Keratinocyte (primary cell): ENCODE data around the gene IGSF23. TPM values are rescaled to one million over a fixed set of nuclear protein-coding genes. Genes with fewer than 3 reads are reported as not detected.

ENCODE experiments used
- DNase-seq: peaks from one replicate; pipeline ENCODE4 v3.0.0-alpha.2; 2011; ENCODE audit warnings: low read depth, missing footprints, low spot score
- FAIRE-seq: peaks from 2 replicates; lab custom pipeline; 2011; peaks lifted over from hg19 to GRCh38; lab: Jason Lieb, UNC
- H2AFZ ChIP-seq: 2 replicates; pipeline ENCODE4 v1.6.0; 2012; ENCODE audit warnings: low read length, control low read depth, inconsistent platforms; ENCODE audit not compliant: control insufficient read depth
- H3K27ac ChIP-seq: 2 replicates; pipeline ENCODE4 v1.5.1; 2011; ENCODE audit warnings: low read length; ENCODE audit not compliant: control insufficient read depth, insufficient read depth
- H3K27me3 ChIP-seq: 3 replicates; pipeline ENCODE4 v1.6.0; 2011; ENCODE audit warnings: low read length; ENCODE audit not compliant: control insufficient read depth, insufficient read depth; ENCODE audit errors: extremely low read depth
- H3K36me3 ChIP-seq, 2 experiments: 2 replicates in 1 of 2; 3 replicates in 1 of 2; pipeline ENCODE4 v1.5.1; 2011; ENCODE audit warnings: low read length in 2 of 2, mild to moderate bottlenecking in 1 of 2; ENCODE audit not compliant: control insufficient read depth in 2 of 2, insufficient read depth in 2 of 2; ENCODE audit errors: extremely low read depth in 1 of 2
- H3K4me1 ChIP-seq: 3 replicates; pipeline ENCODE4 v1.5.1; 2011; ENCODE audit warnings: low read length; ENCODE audit not compliant: control insufficient read depth, insufficient read depth; ENCODE audit errors: extremely low read depth
- H3K4me2 ChIP-seq: 3 replicates; pipeline ENCODE4 v1.6.0; 2011; ENCODE audit warnings: low read depth, low read length; ENCODE audit not compliant: control insufficient read depth, insufficient read depth; ENCODE audit errors: extremely low read depth
- H3K4me3 ChIP-seq, 3 experiments: fragments of 200-600 bp in 1 of 3; sonication (generic) in 1 of 3; 2 replicates in 2 of 3; 3 replicates in 1 of 3; pipeline ENCODE4 v1.5.1; 2011 to 2016; ENCODE audit warnings: low read length in 3 of 3, mild to moderate bottlenecking in 3 of 3, control low read depth in 2 of 3, inconsistent platforms in 1 of 3, low read depth in 1 of 3, mixed read lengths in 1 of 3, mixed run types in 1 of 3, moderate library complexity in 1 of 3; ENCODE audit not compliant: control insufficient read depth in 2 of 3, insufficient read depth in 2 of 3; ENCODE audit errors: extremely low read depth in 1 of 3
- H3K79me2 ChIP-seq: 2 replicates; pipeline ENCODE4 v1.6.0; 2012; ENCODE audit warnings: low read length; ENCODE audit not compliant: control insufficient read depth, insufficient read depth
- H3K9ac ChIP-seq: 3 replicates; pipeline ENCODE4 v1.6.0; 2011; ENCODE audit warnings: low read length; ENCODE audit not compliant: control insufficient read depth, insufficient read depth; ENCODE audit errors: extremely low read depth
- H3K9me1 ChIP-seq: 3 replicates; pipeline ENCODE4 v1.6.0; 2011; ENCODE audit warnings: low read length; ENCODE audit not compliant: control insufficient read depth, insufficient read depth; ENCODE audit errors: extremely low read depth
- H3K9me3 ChIP-seq: 2 replicates; pipeline ENCODE4 v1.5.1; 2012; ENCODE audit warnings: low read depth, low read length; ENCODE audit not compliant: control insufficient read depth
- H4K20me1 ChIP-seq: 3 replicates; pipeline ENCODE4 v1.6.0; 2011; ENCODE audit warnings: low read length; ENCODE audit not compliant: control insufficient read depth, insufficient read depth; ENCODE audit errors: extremely low read depth
- CTCF ChIP-seq, 3 experiments: IDR thresholded peaks in 1 of 3; conservative IDR thresholded peaks in 1 of 3; optimal IDR thresholded peaks in 1 of 3; 2 replicates in 2 of 3; 3 replicates in 1 of 3; pipeline versions ENCODE3 to v1.5.1; 2011; ENCODE audit warnings: low read length in 3 of 3, mild to moderate bottlenecking in 3 of 3, moderate library complexity in 2 of 3, control low read depth in 1 of 3, inconsistent platforms in 1 of 3; ENCODE audit not compliant: insufficient read depth in 2 of 3; ENCODE audit errors: extremely low read depth in 1 of 3
- EZH2 ChIP-seq: IDR thresholded peaks from one replicate; pipeline ENCODE4 v1.6.1; 2012; ENCODE audit warnings: inconsistent platforms, mild to moderate bottlenecking, low read length, moderate library complexity
- dilution Hi-C: fragments of 300-500 bp; cut with MboI; formaldehyde crosslinking; loops from one replicate; pipeline ENCODE4 v1.7.0; 2020; ENCODE audit warnings: low sequenced_read_pairs; ENCODE audit not compliant: extremely low pct_ligation_motif_present
- polyA plus RNA-seq, 5 experiments: library from polyadenylated mRNA; depleted of rRNA in 3 of 5; stranded (reverse) in 3 of 5; stranded (forward) in 1 of 5; unstranded in 1 of 5; fragments of >200 nt; gene quantifications; 1 replicate in 1 of 5; 2 replicates in 3 of 5; 3 replicates in 1 of 5; pipeline versions ENCODE4 v1.2.1 to v1.2.3, GENCODE V29; 2011 to 2012; ENCODE audit warnings: missing spikeins in 2 of 5, low read depth in 1 of 5, low replicate concordance in 1 of 5

The IGSF23 gene
- polyA plus RNA-seq, 1 donor (not counting 4 experiments of a cell fraction or from before 2014, with no cell fraction given) = 0.07 TPM

GRCh38 chr19:44596428-44597130, 16.8 kb upstream of the IGSF23 start:
- Histone ChIP-seq H3K9ac (no peak overlapping the region), H3K9me3 (no peaks in the 10 kb centered on the region), H3K27ac (no peak overlapping the region), H2AFZ (no peak overlapping the region), H3K4me2 (no peak overlapping the region), H3K9me1 (no peaks in the 10 kb centered on the region), H3K4me1 (peaks cover 3% of the 10 kb centered on the region), H3K79me2 (no peaks in the 10 kb centered on the region), H4K20me1 (no peaks in the 10 kb centered on the region), H3K36me3 (no peaks in the 10 kb centered on the region), H3K27me3 (peaks cover 4% of the 10 kb centered on the region), H3K4me3 (no peak overlapping the region)
- FAIRE-seq = no peak
- TF ChIP-seq EZH2 = no peak
- no peak for TF ChIP-seq CTCF (optimal IDR thresholded peaks at IDR 0.05 in 1 of 3, IDR thresholded peaks at IDR 0.05 in 1 of 3, conservative IDR thresholded peaks at IDR 0.05 in 1 of 3; ENCODE audit: extremely low read depth in 1 of 3, insufficient read depth in 2 of 3, low read length in 3 of 3)
- dilution Hi-C loops = no loop called here
- DNase-seq = no peak

GRCh38 chr19:44597131-44597491, 16.3 kb upstream of the IGSF23 start:
- peaks cover 4% of the 10 kb centered on the region for H3K4me1 ChIP-seq
- no peak overlapping the region for H2AFZ ChIP-seq
- no peaks in the 10 kb centered on the region for H3K36me3 ChIP-seq
- no peak overlapping the region for H3K27ac ChIP-seq
- no peaks in the 10 kb centered on the region for H4K20me1 ChIP-seq
- no peaks in the 10 kb centered on the region for H3K9me1 ChIP-seq
- DNase-seq = no peak
- no peaks in the 10 kb centered on the region for H3K79me2 ChIP-seq
- H3K4me3 ChIP-seq = no peak overlapping the region
- FAIRE-seq = no peak
- TF ChIP-seq EZH2 = no peak
- TF ChIP-seq CTCF (optimal IDR thresholded peaks at IDR 0.05 in 1 of 3, IDR thresholded peaks at IDR 0.05 in 1 of 3, conservative IDR thresholded peaks at IDR 0.05 in 1 of 3; ENCODE audit: extremely low read depth in 1 of 3, insufficient read depth in 2 of 3, low read length in 3 of 3) = no peak
- H3K4me2 ChIP-seq = no peak overlapping the region
- H3K9me3 ChIP-seq = no peaks in the 10 kb centered on the region
- no peak overlapping the region for H3K9ac ChIP-seq
- dilution Hi-C loops = no loop called here
- peaks cover 4% of the 10 kb centered on the region for H3K27me3 ChIP-seq
